ENCODE measurements around the gene SRSF8. TPM values are rescaled to one million over a fixed set of nuclear protein-coding genes. Genes with fewer than 3 reads are reported as not detected.
"Not testable (repeated sequence)": the region's sequence is repeated elsewhere in the genome, so short reads cannot be mapped to it uniquely, and the experiment has no call there.

SRSF8 gene
- total and polyA plus RNA-seq, 2 donors (not counting 3 experiments of a cell fraction or from before 2014, with no cell fraction given): 21.9 to 31.3 TPM

- intact Hi-C loops (cut with micrococcal nuclease): loop anchor here (1.0 to 2.0 kb wide), 5 partner anchors 20 to 122 kb away; partner anchors contain the start of genes ENDOD1 and SESN3
Measured at GRCh38 chr11:95108671-95109551, 42.2 kb downstream of the SRSF8 start.

GRCh38 chr11:95111471-95111870 lies 44.8 kb downstream of the SRSF8 start:
- FAIRE-seq; H3K27me3 ChIP-seq (ENCODE audit: control insufficient read depth in 2 of 2, insufficient read depth in 2 of 2, low read length in 2 of 2); H3K4me2 ChIP-seq (ENCODE audit: insufficient read depth, low read length); H2AFZ ChIP-seq (ENCODE audit: low read depth, low read length); H3K9me1 ChIP-seq (replicated peaks; ENCODE audit: control insufficient read depth, extremely low read depth, insufficient read depth, low read length); dilution Hi-C loops (cut with MboI; ENCODE audit: extremely low pct_ligation_motif_present, low sequenced_read_pairs); DNase-seq (ENCODE audit: low read depth, low spot score); H3K79me2 ChIP-seq (ENCODE audit: control insufficient read depth, insufficient read depth, low read length); H3K4me3 ChIP-seq (replicated peaks in 1 of 3; ENCODE audit: insufficient read depth in 1 of 3, low read depth in 1 of 3, low read length in 3 of 3); H3K27ac ChIP-seq (ENCODE audit: insufficient read depth, low read depth, low read length); H3K9ac ChIP-seq (replicated peaks; ENCODE audit: extremely low read depth, insufficient read depth, low read length); POLR2A ChIA-PET; intact Hi-C loops (cut with micrococcal nuclease); H3K36me3 ChIP-seq (ENCODE audit: control insufficient read depth in 2 of 2, extremely low read depth in 1 of 2, insufficient read depth in 2 of 2, low read length in 2 of 2); H3K9me3 ChIP-seq (replicated peaks; ENCODE audit: control insufficient read depth, insufficient read depth, low read length); BruUV-seq (replicated peaks); H4K20me1 ChIP-seq (replicated peaks; ENCODE audit: control insufficient read depth, extremely low read depth, insufficient read depth, low read length): not testable (repeated sequence)
- CTCF ChIA-PET: interaction anchor here (1.0 to 1.5 kb wide), 2 partner anchors 18 to 36 kb away, joined by 3 to 4 read pairs; no protein-coding TSS in a partner anchor
- H3K4me1 ChIP-seq (ENCODE audit: control insufficient read depth, extremely low read depth, insufficient read depth, low read length): peaks cover 28% of the 10 kb centered on the region

More at GRCh38 chr11:95108671-95109551, 42.2 kb downstream of the SRSF8 start:
- no peaks in the 10 kb centered on the region for H3K79me2 ChIP-seq (ENCODE audit: control insufficient read depth, insufficient read depth, low read length)
- H3K36me3 ChIP-seq (ENCODE audit: control insufficient read depth in 2 of 2, extremely low read depth in 1 of 2, insufficient read depth in 2 of 2, low read length in 2 of 2): no peaks in the 10 kb centered on the region
- TF ChIP-seq JUN (IDR thresholded peaks at IDR 0.05; ENCODE audit: borderline replicate concordance, insufficient read depth, insufficient read length, low read depth) (peak; percentile 53), MAX (IDR thresholded peaks at IDR 0.05; ENCODE audit: insufficient read depth, insufficient read length) (no peak), POLR2A (IDR thresholded peaks at IDR 0.05; ENCODE audit: low read depth, low read length) (no peak), EZH2 (IDR thresholded peaks at IDR 0.05; ENCODE audit: borderline replicate concordance, low read depth, low read length, severe bottlenecking) (no peak), POLR2AphosphoS5 (IDR thresholded peaks at IDR 0.05; ENCODE audit: insufficient read depth, low read depth, low read length) (peak; percentile 39), FOS (IDR thresholded peaks at IDR 0.05; ENCODE audit: borderline replicate concordance, insufficient read depth, low read length) (peak; percentile 70), MYC (IDR thresholded peaks at IDR 0.05; ENCODE audit: low read depth, low read length) (no peak), GATA2 (IDR thresholded peaks at IDR 0.05; ENCODE audit: insufficient read depth, insufficient read length, low read depth, low read length) (peak; percentile 87), CTCF (IDR thresholded peaks at IDR 0.05; ENCODE audit: extremely low read depth in 1 of 2, insufficient read depth in 1 of 2, low read depth in 1 of 2, low read length in 2 of 2) (no peak)
- H2AFZ ChIP-seq (ENCODE audit: low read depth, low read length): no peak overlapping the region
- ChIA-PET POLR2A (interaction anchor here (0.6 to 1.6 kb wide), 5 partner anchors 18 to 41 kb away, joined by 3 to 7 read pairs (median 3); partner anchors contain the start of gene ENDOD1), CTCF (interaction anchor here (0.8 to 4.5 kb wide), 19 partner anchors 9 to 1325 kb away, joined by 3 to 51 read pairs (median 5); partner anchors contain the start of genes ENDOD1, MED17 and SRSF8)
- peak overlapping the region; percentile 66 for H3K4me2 ChIP-seq (ENCODE audit: insufficient read depth, low read length)
- H3K9me1 ChIP-seq (replicated peaks; ENCODE audit: control insufficient read depth, extremely low read depth, insufficient read depth, low read length): no peaks in the 10 kb centered on the region
- DNase-seq (ENCODE audit: low read depth, low spot score) (peak; percentile 69), FAIRE-seq (peak; percentile 74)
- no peaks in the 10 kb centered on the region for H4K20me1 ChIP-seq (replicated peaks; ENCODE audit: control insufficient read depth, extremely low read depth, insufficient read depth, low read length)
- peaks cover 28% of the 10 kb centered on the region for H3K4me1 ChIP-seq (ENCODE audit: control insufficient read depth, extremely low read depth, insufficient read depth, low read length)
- dilution Hi-C loops (cut with MboI; ENCODE audit: extremely low pct_ligation_motif_present, low sequenced_read_pairs): no loop called here
- H3K27me3 ChIP-seq (ENCODE audit: control insufficient read depth in 2 of 2, insufficient read depth in 2 of 2, low read length in 2 of 2): no peaks in the 10 kb centered on the region
- H3K9me3 ChIP-seq (replicated peaks; ENCODE audit: control insufficient read depth, insufficient read depth, low read length): no peaks in the 10 kb centered on the region
- peak overlapping the region; percentile 14 for H3K9ac ChIP-seq (replicated peaks; ENCODE audit: extremely low read depth, insufficient read depth, low read length)
- peak overlapping the region; percentile 76 for H3K27ac ChIP-seq (ENCODE audit: insufficient read depth, low read depth, low read length)
- BruUV-seq (replicated peaks): TSS peak; percentile 60
- H3K4me3 ChIP-seq (replicated peaks in 1 of 3; ENCODE audit: insufficient read depth in 1 of 3, low read depth in 1 of 3, low read length in 3 of 3): peak overlapping the region in 1 of 3 experiments; percentile 5
